Measurements from ENCODE around the gene CHAC1. TPM values are rescaled to one million over a fixed set of nuclear protein-coding genes. Genes with fewer than 3 reads are reported as not detected.

CHAC1 gene
- total and polyA plus RNA-seq, 7 donors: 3.7 to 243 (median 49.0) TPM

DNA sequence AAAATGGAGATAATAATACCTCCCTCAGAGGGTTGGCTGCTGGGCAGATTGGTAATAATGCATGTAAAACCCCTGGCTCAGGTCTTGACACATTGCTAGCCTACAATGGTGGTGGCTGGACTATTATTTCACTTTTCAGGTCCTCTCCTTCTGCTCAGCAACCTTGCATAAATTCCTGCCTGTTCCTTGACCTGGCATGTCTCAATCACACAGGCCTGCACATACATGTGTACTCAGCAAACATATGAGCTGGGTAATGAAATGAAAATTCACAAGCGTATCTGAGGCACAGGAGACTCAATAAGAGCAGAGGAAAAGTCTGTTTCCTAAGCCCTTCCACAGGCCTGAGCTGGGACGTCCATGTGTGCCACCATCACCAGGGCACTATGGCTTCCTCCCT lies 41.6 kb upstream of the CHAC1 start:
- DNase-seq (no peak), ATAC-seq (no peak)
- H3K4me3 ChIP-seq: no peak overlapping the region
- H3K4me1 ChIP-seq: peaks cover 36% of the 10 kb centered on the region
- H3K27me3 ChIP-seq (ENCODE audit: insufficient read depth in 3 of 3, low read length in 2 of 3): no peaks in the 10 kb centered on the region
- H3K9me3 ChIP-seq: no peaks in the 10 kb centered on the region
- no peaks in the 10 kb centered on the region for H3K36me3 ChIP-seq (ENCODE audit: insufficient read depth in 1 of 2, low read depth in 1 of 2)
- TF ChIP-seq, protein P1, sequence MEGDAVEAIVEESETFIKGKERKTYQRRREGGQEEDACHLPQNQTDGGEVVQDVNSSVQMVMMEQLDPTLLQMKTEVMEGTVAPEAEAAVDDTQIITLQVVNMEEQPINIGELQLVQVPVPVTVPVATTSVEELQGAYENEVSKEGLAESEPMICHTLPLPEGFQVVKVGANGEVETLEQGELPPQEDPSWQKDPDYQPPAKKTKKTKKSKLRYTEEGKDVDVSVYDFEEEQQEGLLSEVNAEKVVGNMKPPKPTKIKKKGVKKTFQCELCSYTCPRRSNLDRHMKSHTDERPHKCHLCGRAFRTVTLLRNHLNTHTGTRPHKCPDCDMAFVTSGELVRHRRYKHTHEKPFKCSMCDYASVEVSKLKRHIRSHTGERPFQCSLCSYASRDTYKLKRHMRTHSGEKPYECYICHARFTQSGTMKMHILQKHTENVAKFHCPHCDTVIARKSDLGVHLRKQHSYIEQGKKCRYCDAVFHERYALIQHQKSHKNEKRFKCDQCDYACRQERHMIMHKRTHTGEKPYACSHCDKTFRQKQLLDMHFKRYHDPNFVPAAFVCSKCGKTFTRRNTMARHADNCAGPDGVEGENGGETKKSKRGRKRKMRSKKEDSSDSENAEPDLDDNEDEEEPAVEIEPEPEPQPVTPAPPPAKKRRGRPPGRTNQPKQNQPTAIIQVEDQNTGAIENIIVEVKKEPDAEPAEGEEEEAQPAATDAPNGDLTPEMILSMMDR (IDR thresholded peaks at IDR 0.05): no peak
- H3K27ac ChIP-seq: no peak overlapping the region
- WGBS, 3 donors: 86 to 91% (median 90%) methylated on average over 2 of the region's 2 CpGs
- intact Hi-C loops (cut with DNase I): loop anchor here in 1 of 2 donors (1.0 kb wide), 1 partner anchor 11 kb away; no protein-coding TSS in a partner anchor

DNA sequence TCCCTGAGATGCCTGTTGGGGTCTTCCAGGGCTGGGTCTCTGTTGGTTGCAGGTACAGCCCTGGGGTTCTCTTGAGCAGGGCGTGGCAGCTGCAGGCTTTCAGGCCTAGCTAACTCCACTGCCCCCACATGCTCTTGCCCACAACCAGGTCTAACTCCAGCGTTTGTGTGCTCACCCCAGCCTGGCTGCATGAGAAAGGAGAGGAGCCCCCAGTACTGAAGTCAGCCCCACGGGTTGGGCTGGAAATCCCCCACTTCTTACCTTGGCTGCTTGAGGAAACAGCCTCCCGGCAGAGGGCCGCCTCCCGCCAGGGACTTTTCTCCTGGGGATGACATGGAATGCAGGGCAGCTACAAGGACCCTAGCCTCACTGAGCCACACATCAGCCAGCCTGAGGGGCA lies 40.8 kb upstream of the CHAC1 start:
- intact Hi-C loops (cut with DNase I): loop anchor here in 1 of 2 donors (1.0 kb wide), 1 partner anchor 10 kb away; no protein-coding TSS in a partner anchor
- ATAC-seq (no peak), DNase-seq (no peak)
- Histone ChIP-seq H3K4me3 (no peak overlapping the region), H3K36me3 (ENCODE audit: insufficient read depth in 1 of 2, low read depth in 1 of 2) (no peaks in the 10 kb centered on the region), H3K9me3 (no peaks in the 10 kb centered on the region), H3K27me3 (ENCODE audit: insufficient read depth in 3 of 3, low read length in 2 of 3) (no peaks in the 10 kb centered on the region), H3K4me1 (peaks cover 28% of the 10 kb centered on the region), H3K27ac (no peak overlapping the region)
- 57 to 87% (median 81%) methylated on average over 6 of the region's 6 CpGs for WGBS, 3 donors
- TF ChIP-seq, protein P1 (IDR thresholded peaks at IDR 0.05): no peak

DNA sequence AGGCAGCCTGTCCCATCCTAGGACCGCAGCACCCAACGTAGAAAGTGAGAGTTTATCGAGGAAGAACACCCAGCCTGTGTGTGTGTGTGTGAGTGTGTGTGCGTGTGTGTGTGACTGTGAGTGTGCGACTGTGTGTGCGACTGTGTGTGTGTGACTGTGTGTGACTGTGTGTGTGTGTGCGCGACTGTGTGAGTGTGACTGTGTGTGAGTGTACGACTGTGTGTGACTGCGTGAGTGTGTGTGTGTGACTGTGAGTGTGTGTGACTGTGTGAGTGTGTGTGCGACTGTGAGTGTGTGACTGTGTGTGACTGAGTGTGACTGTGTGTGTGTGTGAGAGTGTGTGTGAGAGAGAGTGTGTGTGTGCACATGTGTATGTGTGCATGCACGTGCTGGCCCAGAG lies 39.3 kb upstream of the CHAC1 start:
- Histone ChIP-seq H3K4me1 (peaks cover 15% of the 10 kb centered on the region), H3K27ac (no peak overlapping the region), H3K36me3 (ENCODE audit: insufficient read depth in 1 of 2, low read depth in 1 of 2) (no peaks in the 10 kb centered on the region), H3K4me3 (no peak overlapping the region), H3K9me3 (no peaks in the 10 kb centered on the region), H3K27me3 (ENCODE audit: insufficient read depth in 3 of 3, low read length in 2 of 3) (no peaks in the 10 kb centered on the region)
- ATAC-seq (no peak), DNase-seq (no peak)
- TF ChIP-seq, protein P1 (IDR thresholded peaks at IDR 0.05): no peak
- intact Hi-C loops (cut with DNase I): no loop called here
- 95 to 96% (median 96%) methylated on average over 12 of the region's 12 CpGs for WGBS, 3 donors

DNA sequence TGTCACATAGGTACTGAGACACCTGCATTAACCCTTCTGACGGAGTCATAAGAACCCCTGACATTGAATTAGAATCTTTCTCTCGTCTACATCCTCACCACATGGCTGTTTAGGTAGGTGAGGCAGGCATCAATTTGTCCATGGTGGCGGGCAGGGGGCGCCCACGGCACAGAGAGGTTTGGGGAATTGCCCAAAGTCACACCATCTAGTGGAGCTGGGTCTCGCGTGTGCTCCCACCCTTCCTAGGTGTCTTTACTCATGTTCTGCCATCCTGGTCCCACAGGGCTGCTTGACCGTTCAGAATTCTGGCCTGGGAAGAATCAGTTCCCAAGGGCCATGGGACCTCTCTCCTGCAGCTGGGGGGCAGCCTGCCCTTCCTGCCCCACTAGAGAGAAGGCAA lies 38.8 kb upstream of the CHAC1 start:
- no peaks in the 10 kb centered on the region for H3K36me3 ChIP-seq (ENCODE audit: insufficient read depth in 1 of 2, low read depth in 1 of 2)
- DNase-seq (no peak), ATAC-seq (no peak)
- TF ChIP-seq, protein P1 (IDR thresholded peaks at IDR 0.05): no peak
- intact Hi-C loops (cut with DNase I): no loop called here
- WGBS, 3 donors: 84 to 88% (median 85%) methylated on average over 8 of the region's 8 CpGs
- H3K4me1 ChIP-seq: peaks cover 10% of the 10 kb centered on the region
- H3K9me3 ChIP-seq: no peaks in the 10 kb centered on the region
- H3K4me3 ChIP-seq: no peak overlapping the region
- H3K27ac ChIP-seq: no peak overlapping the region
- no peaks in the 10 kb centered on the region for H3K27me3 ChIP-seq (ENCODE audit: insufficient read depth in 3 of 3, low read length in 2 of 3)

DNA sequence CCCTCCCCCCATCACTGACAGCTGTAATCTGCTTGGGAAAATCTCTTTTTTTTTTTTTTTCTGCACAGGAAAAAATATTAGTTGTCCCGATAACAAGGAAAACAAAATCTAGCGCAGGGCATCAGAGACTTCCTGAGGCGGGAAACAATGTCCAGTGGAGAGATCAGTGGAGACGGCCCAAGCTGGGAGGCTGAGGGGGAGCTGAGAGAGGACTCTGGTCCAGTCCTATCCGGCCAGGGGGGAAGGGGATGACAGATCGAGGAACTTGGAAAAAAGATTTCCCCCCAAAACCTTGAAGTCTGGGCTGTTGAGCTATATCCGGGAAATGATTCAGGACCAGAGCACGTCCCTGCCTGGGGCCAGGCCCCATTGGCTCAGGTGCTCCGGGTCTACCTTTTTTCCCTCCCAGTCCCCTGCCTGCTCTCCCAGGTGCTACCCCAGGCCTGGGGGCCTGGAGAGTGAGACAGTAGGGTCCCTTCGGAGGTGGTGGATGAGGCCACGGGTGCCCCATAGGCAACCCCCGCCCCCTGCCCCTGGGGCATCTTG lies 38.1 kb upstream of the CHAC1 start:
- TF ChIP-seq, protein P1 (IDR thresholded peaks at IDR 0.05): no peak
- Histone ChIP-seq H3K4me3 (no peak overlapping the region), H3K9me3 (no peaks in the 10 kb centered on the region), H3K36me3 (ENCODE audit: insufficient read depth in 1 of 2, low read depth in 1 of 2) (no peaks in the 10 kb centered on the region), H3K27ac (peak overlapping the region; percentile 30), H3K4me1 (peaks cover 3% of the 10 kb centered on the region), H3K27me3 (ENCODE audit: insufficient read depth in 3 of 3, low read length in 2 of 3) (no peaks in the 10 kb centered on the region)
- ATAC-seq: no peak
- WGBS, 3 donors: 81 to 86% (median 85%) methylated on average over 11 to 12 of the region's 12 CpGs
- intact Hi-C loops (cut with DNase I): no loop called here
- DNase-seq: no peak

All from psoas muscle (tissue), 8 donors.